ENCODE results near the gene DCLK1. TPM values are rescaled to one million over a fixed set of nuclear protein-coding genes. Genes with fewer than 3 reads are reported as not detected.
A peak's percentile ranks its signal among the peaks of the same experiment; 100 is the strongest.

DCLK1 gene
- total RNA-seq, 1 experiment from 2014 or later: 1.4 TPM

GRCh38 chr13:36173571-36174322 is 42.6 kb upstream of the DCLK1 start:
- no peak overlapping the region for H3K4me3 ChIP-seq
- CTCF ChIA-PET: no interaction called here
- BruUV-seq (replicated peaks): no TSS peak
- H4K20me1 ChIP-seq (ENCODE audit: insufficient read depth): no peaks in the 10 kb centered on the region
- no peaks in the 10 kb centered on the region for H3K4me1 ChIP-seq (replicated peaks; ENCODE audit: insufficient read depth)
- no peaks in the 10 kb centered on the region for H3F3A ChIP-seq (ENCODE audit: insufficient read depth, low read depth)
- DNase-seq: no peak
- peaks cover 5% of the 10 kb centered on the region; the same call in 1 of the 2 replicates for H3K9me2 ChIP-seq (ENCODE audit: insufficient read depth)
- H3K27ac ChIP-seq: no peak overlapping the region
- POLR2A ChIA-PET (ENCODE audit: unreplicated experiment): no interaction called here
- intact Hi-C loops (cut with micrococcal nuclease; ENCODE audit: unreplicated experiment): no loop called here
- H3K9me3 ChIP-seq (ENCODE audit: insufficient read depth, low read depth): no peaks in the 10 kb centered on the region
- no peak overlapping the region for H3K4me2 ChIP-seq
- no peaks in the 10 kb centered on the region for H3K27me3 ChIP-seq (ENCODE audit: insufficient read depth, low read depth)
- no peak overlapping the region for H2AFZ ChIP-seq
- no peaks in the 10 kb centered on the region for H3K79me2 ChIP-seq (ENCODE audit: low read depth)
- no peaks in the 10 kb centered on the region for H3K36me3 ChIP-seq (ENCODE audit: low read depth)
- TF ChIP-seq CTCF (conservative IDR thresholded peaks at IDR 0.05) (no peak), EZH2 (IDR thresholded peaks at IDR 0.05; ENCODE audit: low read depth) (no peak)

- BruUV-seq (replicated peaks): no TSS peak
Observed at GRCh38 chr13:36166046-36166445, 34.9 kb upstream of the DCLK1 start.

GRCh38 chr13:36163809-36164308 is 32.7 kb upstream of the DCLK1 start:
- Histone ChIP-seq H3K4me2 (peak overlapping the region; percentile 59), H3K4me3 (no peak overlapping the region), H3K9me3 (ENCODE audit: insufficient read depth, low read depth) (no peaks in the 10 kb centered on the region), H3K27ac (peak overlapping the region; percentile 76), H3K9me2 (ENCODE audit: insufficient read depth) (no peaks in the 10 kb centered on the region), H3K79me2 (ENCODE audit: low read depth) (no peaks in the 10 kb centered on the region), H2AFZ (no peak overlapping the region), H4K20me1 (ENCODE audit: insufficient read depth) (no peaks in the 10 kb centered on the region), H3K4me1 (replicated peaks; ENCODE audit: insufficient read depth) (peaks cover 24% of the 10 kb centered on the region), H3K36me3 (ENCODE audit: low read depth) (no peaks in the 10 kb centered on the region), H3K27me3 (ENCODE audit: insufficient read depth, low read depth) (no peaks in the 10 kb centered on the region), H3F3A (ENCODE audit: insufficient read depth, low read depth) (peaks cover 23% of the 10 kb centered on the region)
- intact Hi-C loops (cut with micrococcal nuclease; ENCODE audit: unreplicated experiment): loop anchor here (2.0 kb wide), 1 partner anchor 29 kb away; no protein-coding TSS in a partner anchor
- TF ChIP-seq CTCF (conservative IDR thresholded peaks at IDR 0.05) (no peak), EZH2 (IDR thresholded peaks at IDR 0.05; ENCODE audit: low read depth) (no peak)
- POLR2A ChIA-PET (ENCODE audit: unreplicated experiment): interaction anchor here (0.6 kb wide), 1 partner anchor 29 kb away, joined by 7 read pairs; no protein-coding TSS in a partner anchor
- peak; percentile 76 for DNase-seq
- CTCF ChIA-PET: no interaction called here
- BruUV-seq (replicated peaks): no TSS peak

More at GRCh38 chr13:36166046-36166445, 34.9 kb upstream of the DCLK1 start:
- intact Hi-C loops (cut with micrococcal nuclease; ENCODE audit: unreplicated experiment): no loop called here
- TF ChIP-seq EZH2 (IDR thresholded peaks at IDR 0.05; ENCODE audit: low read depth) (no peak), CTCF (conservative IDR thresholded peaks at IDR 0.05) (no peak)
- Histone ChIP-seq H3K4me3 (no peak overlapping the region), H3K9me3 (ENCODE audit: insufficient read depth, low read depth) (no peaks in the 10 kb centered on the region), H3K9me2 (ENCODE audit: insufficient read depth) (no peaks in the 10 kb centered on the region), H3K27me3 (ENCODE audit: insufficient read depth, low read depth) (no peaks in the 10 kb centered on the region), H3K4me2 (no peak overlapping the region), H3K4me1 (replicated peaks; ENCODE audit: insufficient read depth) (peaks cover 18% of the 10 kb centered on the region), H3K36me3 (ENCODE audit: low read depth) (no peaks in the 10 kb centered on the region), H4K20me1 (ENCODE audit: insufficient read depth) (no peaks in the 10 kb centered on the region), H2AFZ (no peak overlapping the region), H3F3A (ENCODE audit: insufficient read depth, low read depth) (peaks cover 16% of the 10 kb centered on the region), H3K79me2 (ENCODE audit: low read depth) (no peaks in the 10 kb centered on the region), H3K27ac (no peak overlapping the region)
- ChIA-PET CTCF (no interaction called here), POLR2A (ENCODE audit: unreplicated experiment) (no interaction called here)
- no peak for DNase-seq
